Hematopoietic multipotent progenitor cell treated with erythropoietin and hydrocortisone succinate and interleukin-3 and kit ligand, for 15 days (in vitro differentiated cells): Measurements from ENCODE around the gene LBH.
"Not testable (repeated sequence)": the region's sequence is repeated elsewhere in the genome, so short reads cannot be mapped to it uniquely, and the experiment has no call there.

Experiments
- DNase-seq: peaks from one replicate; pipeline ENCODE4 v3.0.0-alpha.2; 2015; ENCODE audit warnings: low spot score

LBH gene

DNA sequence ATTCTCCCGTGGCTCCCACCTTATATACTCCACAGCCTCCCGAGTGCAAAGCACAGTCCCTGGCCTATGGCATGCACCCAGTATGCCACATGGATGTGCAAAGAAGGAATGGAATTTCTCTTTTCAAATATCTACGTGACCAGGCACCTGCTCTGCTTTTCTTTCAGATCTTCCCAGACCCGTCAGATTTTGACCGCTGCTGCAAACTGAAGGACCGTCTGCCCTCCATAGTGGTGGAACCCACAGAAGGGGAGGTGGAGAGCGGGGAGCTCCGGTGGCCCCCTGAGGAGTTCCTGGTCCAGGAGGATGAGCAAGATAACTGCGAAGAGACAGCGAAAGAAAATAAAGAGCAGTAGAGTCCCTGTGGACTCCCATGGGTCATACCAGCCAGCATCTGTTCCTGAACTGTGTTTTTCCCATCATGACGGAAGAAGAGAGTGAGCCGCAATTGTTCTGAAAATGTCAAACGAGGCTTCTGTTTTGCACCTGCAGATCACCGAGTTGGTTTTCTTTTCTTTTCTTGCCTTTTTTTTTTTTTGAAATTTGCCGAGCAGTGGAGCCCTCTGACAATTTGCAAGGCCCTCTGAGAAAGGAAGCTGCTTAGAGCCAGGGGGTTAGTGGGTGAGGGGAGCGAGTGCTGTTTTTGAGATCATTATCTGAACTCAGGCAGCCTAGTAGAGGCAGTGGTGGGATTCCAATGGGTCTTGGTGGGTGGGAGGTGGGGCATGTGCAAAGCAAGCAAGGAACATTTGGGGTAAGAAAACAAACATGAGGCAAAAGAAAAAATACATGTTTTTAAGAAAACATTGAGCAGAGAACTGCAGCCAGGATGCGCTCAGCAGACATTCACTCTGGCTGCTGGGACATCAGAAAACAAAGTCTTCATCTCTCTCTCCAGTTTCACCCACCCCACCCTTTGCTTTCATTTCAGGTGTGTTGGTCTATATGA is 26.2 kb downstream of the LBH start:
- DNase-seq, result no peak

DNA sequence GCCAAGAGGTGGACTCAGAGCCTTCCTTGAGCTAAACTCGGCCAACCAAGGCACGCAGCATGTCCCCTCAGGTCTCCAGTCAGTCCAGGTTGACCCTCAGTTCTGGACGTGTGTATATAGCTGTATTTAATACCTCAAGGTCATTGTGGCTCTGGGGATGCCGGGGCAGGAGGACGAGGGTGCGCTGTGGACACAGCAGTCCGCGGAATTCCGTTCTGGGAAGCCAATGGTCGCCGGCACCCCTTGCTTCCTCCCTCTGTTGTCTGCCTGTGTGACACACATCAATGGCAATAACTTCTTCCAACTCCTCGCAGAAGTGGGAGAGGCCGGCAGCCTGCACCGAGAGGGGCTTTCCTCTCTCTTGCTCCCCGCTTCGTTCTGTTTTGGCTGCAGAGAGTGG is 27.7 kb downstream of the LBH start:
- no peak for DNase-seq

DNA sequence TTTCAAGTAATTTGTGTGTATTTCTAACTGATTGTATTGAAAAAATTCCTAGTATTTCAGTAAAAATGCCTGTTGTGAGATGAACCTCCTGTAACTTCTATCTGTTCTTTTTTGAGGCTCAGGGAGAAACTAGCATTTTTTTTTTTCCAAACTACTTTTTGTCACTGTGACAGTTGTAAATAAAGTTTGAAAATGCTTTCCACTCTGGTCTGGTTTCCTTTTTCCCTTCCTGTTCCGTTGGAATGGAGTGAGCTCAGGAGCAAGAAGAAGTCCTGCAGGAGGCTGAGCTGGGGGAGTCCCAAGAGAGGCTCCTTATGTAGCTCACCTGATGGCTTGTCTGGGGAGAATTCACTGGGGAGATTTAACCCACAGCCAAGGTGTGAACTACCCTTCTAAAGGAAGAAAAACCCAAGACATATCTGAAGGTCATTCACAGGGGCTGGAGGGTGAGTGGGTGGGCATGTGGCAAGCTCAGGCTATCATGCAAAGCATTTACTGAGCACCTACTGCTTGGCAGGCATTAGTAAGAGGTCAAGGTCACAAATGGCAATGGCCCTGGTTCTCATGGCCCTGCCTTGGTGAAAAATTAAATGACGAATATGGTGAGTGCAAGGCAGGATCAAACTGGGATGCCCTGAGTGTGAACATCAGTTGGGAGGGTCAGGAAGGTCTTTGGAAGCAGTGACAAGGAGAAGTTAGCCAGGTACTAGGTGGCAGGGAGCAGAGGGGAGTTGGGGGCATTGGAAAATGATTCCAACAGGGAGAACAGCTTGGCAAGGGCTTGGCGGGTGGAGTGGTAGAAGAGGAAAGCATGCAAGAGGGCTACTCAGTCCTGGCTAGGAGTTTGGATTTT is 28.7 kb downstream of the LBH start:
- no peak for DNase-seq

DNA sequence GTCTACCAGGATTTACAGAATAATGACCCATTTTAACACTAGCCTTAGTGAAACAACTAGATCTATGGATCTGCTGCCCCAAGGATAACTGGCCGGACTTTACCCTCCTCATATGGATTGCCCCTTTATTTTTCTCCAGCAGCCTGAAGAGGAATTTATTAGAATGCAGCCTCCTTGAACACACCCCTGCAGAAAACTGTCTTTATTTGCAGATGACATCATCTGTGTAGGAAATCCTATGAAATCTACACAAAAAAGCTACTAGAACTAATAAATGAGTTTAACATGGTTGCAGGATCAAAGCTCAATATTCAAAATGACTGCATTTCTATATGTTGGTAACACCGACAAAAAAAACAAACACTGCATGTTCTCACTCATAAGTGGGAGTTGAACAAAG is 29.6 kb downstream of the LBH start:
- no peak for DNase-seq

DNA sequence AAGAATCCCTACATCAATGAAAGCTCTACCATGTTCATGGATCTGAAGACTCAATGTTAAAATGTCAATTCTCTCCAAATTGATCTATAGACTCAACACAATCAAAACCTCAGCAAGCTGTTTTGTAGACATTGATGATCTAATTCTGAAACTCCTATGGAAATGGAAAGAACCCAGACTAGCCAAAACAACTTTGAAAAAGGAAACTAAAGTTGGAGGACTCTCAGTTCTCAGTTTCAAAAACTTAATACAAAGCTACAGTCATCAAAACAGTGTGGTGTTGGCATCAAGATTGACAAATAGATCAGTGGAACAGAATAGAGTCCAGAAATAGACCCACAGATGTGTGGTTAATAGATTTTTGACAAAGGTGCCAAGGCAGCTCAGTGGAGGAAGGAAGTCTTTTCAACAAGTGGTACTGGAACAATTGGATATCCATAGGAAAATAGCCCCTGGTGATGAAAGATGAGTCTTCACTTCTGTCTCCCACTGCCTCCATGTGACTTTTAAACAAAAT is 30.4 kb downstream of the LBH start:
- no peak for DNase-seq

DNA sequence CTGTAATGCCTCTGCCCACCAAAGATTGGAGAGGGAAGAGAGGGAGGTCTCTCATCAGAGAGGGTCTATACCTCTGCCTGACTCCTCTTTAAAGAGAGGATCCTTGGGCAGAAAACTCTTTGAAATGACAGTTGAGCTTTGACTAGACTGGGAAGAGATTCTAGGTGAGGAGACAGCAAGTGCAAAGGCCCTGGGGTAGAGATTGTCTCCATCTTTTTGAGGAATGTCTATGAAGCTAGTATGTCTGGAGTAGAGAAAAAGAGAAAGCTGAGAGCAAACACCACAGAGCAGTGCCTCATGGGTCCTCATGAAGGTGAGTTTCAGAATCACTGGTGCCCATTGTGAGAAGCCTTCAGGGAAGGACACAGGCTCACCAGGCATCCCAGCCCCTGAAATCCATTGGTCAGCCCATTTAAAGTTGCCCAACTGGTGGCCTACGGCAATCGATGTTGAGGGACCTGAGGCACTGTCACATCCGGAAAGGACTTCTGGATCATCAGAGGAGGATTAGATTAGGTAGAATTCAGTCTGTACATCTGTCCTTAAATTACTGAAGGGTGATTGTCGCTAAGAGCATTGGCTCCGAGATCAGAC is 31.5 kb downstream of the LBH start:
- DNase-seq, result no peak

DNA sequence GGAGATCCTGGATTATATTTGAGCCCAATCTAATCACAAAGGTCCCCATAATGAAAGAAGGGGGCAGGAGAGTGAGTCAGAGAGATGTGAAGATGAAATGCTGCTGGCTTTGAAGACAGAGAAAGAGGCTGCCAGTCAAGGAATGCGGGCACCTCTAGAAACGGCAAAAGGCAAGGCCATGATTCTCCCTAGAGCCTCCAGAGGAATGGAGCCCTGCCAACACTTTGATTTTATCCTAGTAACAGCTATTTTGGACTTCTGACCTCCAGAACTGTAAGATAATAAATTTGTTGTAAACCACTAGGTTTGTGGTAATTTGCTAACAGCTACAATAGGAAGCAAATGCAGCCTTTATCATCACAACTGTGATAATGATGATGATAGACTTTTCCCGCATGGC is 32.9 kb downstream of the LBH start:
- no peak for DNase-seq

DNA sequence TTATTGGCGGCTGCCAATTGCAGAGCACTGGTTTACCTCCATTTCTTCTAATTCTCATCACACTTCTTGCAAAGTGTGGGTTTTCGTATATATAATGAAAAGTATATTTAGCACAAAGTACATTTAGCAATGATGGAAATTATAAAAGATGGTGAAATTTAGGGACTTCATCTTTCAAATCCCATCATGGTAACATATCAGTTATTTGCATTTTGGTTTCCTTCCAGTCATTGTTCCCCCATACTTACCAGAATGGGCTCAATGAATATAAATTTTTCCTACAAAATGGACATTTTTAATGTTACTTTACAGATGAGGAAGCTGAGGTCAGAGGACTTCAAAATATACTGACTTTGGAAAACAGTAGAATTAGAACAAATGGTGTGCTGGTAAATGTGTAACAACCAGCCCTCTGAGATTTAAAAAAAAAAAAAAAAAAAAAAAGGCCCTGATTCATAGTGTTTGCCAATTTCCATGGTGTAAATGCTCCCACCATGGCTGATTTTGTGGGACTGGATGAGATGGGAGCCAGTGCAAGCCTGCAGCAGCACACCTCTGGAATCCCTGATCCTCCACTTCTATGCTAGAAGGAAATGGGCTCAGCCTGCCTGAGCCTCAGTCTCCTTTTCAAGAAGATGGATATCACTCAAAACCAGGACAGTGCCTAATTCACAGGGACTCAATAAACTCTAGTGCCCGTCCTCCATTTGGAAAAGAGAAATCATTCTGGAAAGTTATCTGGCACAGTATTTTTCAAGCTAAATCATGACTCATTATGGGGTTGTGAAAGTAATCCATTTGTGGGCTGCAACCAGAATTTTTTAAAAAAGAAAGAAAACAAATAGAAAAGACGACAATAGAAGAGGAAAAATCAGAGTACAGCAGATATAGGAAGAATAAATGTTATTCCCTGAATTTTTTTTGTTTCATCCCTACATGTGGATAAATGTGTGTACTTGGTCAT is 34.0 kb downstream of the LBH start:
- no peak for DNase-seq

DNA sequence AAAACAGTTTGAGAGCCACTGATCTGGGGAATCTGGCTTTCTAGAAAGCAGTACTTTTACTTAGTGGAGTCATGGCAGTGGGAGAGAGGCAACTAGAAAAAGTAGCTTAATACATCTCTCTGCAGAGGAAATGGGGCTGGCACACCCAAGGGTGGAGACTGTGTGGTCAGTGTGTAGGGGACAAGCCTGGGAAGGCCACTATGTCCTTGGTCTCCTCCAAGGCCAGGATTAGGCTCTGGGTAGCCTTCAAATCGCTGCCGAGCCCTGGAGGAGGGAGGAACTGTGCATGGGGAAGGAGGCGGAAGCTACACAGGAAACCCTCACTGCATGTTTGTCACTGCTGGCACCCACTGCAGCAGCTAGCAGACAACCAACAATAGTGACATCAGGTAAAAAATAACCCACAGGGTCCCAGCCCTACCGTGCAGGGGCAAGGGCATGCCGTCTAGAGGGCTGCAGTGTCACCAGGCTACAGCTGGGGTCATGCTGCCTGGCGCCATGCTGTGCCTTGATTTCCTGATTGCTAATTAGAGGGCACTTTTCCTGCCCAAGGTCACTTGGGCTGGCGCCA is 34.8 kb downstream of the LBH start:
- no peak for DNase-seq

DNA sequence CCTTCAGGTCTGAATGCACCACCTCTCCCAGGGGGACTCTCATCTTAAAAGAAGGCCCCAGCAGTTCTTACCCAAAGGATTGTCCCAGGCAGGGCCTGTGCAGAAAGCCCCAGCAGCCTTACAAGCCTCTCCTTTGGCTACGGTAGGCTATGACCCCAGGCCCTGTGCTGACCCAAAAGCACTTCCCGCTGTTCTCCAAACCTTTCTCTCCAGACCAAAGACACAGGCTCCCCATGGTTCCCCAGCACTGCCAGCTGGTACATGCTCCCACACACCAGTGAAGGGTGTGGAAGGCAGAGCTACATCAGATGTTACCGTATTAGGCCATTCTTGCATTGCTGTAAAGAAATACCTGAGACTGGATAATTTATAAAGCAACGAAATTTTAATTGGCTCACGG is 35.4 kb downstream of the LBH start:
- no peak for DNase-seq

DNA sequence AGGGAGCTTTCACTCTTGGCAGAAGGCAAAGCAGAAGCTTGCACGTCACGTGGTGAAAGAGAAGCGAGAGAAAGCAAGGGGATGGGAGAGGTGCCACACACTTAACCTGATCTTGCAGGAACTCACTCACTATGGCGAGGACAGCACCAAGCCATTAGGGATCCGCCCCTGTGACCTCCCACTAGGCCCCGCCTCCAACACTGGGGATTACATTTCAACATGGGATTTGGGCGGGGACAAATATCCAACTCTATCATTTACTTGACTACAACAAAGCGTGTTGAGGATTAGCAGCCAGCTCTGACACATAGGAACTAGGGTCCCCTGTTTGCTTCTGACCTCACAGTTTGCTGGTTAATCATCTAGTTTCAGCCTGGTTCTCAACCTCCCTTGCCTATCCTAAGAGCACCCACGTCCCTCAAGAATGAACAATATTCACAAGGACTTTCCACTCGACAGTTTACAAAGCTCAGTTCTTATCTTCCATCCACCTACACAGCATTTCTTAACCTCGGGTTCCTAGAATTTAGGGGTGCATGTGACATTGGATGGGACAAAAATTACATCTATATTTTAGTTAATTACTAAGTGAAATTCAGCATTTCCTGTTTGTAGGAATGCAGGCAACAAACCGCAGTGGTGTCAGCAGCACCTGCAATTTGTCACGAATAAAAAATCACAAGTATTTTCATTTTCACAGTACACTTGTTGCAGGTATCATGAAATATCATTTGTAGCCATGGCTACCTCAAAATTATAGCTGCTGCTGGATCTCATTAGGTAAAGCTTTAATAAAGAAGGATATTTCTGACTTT is 36.0 kb downstream of the LBH start:
- peak; percentile 73 for DNase-seq

DNA sequence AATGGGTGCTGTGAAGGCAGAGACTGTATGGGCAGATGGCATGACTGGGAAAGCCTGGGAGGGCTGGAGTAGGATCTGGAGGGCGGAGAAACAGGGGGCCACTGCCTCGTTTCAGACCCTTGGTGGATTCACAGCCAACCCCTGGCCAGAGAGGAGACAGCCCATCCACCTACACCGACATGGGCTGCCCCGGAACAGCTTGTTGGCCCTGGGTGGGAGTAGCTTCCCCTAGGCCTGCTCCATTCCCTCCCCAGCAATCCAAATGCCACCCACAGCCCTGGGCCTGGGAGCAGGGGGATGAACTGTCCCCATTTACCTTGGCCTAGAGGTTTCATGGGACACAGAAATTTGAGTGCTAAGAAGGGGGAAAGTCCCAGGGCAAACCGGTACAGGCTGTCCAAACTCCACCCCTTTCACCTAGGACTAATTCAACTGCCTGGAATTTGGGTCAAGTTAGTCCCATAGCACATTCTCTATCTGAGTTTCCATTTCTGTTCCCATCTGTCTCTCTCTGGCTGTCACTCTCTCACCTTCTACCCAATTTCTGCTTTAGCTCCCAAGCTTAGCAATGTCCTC is 37.0 kb downstream of the LBH start:
- DNase-seq, result no peak

DNA sequence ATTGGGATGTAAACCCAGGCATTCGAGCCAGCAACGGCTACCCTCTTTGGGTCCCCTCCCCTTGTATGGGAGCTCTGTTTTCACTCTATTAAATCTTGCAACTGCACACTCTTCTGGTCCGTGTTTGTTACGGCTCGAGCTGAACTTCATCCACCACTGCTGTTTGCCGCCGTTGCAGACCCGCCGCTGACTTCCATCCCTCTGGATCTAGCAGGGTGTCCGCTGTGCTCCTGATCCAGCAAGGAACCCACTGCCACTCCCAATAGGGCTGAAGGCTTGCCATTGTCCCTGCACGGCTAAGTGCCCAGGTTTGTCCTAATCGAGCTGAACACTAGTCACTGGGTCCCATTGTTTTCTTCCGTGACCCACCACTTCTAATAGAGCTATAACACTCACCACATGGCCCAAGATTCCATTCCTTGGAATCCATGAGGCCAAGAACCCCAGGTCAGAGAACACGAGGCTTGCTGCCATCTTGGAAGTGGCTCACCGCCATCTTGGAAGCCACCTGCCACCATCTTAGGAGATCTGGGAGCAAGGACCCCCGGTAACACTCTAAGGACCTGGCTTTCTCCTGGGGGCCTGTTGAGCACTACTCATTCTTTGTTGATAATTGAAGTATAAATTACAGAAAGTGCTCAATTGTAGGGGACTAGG is 37.9 kb downstream of the LBH start:
- not testable (repeated sequence) for DNase-seq

DNA sequence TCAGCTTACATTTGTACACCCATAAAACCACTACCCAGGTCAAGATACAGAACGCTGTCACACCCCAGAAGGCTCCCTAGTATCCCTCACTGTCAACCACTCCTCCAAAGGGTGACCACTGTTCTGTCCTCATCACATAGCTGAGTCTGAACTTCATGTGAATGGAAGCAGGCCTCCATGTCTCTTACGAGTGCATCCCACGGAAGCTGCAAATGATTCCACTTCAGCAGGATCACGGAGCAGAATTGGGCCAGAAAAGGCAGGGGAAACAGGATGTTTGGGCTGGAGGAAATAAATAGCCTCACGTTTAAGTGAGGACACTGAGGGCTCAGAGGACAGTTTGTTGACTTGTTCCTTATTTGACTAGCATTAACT is 38.4 kb downstream of the LBH start:
- no peak for DNase-seq

DNA sequence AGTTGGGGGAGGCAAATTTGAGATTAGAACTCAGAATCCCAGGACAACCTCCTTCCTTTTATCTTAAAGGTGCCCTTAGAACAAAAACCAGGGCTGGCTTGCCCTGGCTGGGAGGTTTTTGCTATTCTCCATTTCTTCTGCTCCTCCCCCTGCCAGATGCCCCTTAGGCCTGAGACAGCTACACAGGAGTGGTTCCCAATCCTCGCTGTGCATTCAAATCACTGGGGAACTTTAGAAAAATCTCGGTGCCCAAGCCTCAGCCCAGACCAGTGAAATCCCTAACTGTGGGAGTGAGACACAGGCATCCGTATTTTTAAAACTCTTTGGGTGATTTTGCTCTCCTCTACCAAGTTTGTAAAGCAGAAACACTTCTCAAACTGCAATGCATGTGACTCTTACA is 38.8 kb downstream of the LBH start:
- DNase-seq, result no peak

DNA sequence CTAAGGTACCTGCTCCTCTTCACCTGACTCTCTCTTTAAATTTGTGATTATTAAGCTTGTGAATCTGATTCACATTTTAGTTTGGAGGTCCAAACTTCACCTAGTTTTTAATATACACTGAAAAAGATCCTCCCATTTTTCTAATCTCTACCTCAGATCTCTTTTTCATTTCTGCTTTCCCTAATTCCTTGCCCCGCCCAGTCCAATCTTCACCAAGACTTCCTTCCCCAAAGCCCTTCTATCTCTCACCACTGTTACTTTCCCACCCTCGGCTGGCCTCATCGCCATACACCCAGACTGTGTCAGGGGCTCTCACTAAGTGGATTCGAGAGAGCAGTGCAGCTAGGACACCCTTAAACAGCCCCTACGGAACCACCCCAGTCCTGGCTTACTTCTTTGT is 40.0 kb downstream of the LBH start:
- DNase-seq, result no peak

DNA sequence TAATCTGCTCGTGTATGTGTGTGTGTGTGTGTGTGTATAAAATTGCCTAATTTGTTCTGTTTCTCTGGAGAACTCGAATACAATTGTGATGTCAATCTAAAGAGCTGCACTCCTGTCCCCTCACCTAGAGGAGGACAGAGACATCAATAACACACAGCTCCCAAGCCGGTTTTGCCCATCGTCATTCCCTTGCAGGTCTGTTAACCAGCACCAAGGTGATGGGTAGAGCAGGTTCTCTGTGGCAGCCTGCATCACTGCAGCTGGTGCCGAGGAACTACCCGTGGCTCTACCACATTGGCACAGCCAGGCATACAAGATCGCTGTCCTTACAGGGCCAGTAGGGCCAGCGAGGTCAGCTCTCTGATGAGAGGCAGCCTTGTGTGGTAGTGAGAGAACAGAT is 41.0 kb downstream of the LBH start:
- no peak for DNase-seq

DNA sequence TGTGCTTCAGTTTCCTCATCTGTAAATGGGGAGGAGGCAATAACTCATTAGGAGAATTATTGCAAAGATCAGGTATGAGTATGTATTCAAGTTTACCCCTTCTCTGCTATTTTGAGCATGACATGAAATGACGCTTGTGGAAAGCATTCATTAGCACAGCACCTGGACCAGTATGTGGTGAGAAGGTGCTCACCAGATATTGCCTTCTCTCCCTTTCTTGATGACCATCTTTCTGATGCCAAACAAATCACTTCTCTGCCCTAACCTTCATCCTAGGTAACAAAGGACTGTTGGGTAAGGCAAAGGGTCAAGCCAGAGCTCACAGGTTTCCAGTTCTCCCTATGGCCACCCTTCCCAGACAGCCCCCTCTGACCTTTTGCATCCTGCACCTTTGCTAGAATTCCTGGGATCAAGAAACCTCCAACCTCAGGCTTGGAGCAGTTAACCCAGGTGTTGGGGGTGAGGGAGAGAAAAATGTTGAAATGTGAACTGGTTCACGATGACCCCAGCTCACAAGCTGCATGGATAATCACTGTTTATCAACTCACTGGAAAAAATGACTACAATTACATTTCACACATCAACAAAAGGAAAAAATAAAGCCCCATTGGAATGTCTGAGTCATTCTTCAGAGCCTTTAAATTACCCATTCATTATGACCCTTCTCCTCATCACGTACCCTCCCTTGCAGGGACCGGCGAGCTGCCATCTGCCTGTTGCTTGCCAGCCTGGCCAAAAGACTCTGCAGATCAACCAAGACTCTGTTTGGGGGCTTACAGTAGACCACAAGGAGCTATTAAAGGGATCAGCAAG is 41.6 kb downstream of the LBH start:
- no peak for DNase-seq

DNA sequence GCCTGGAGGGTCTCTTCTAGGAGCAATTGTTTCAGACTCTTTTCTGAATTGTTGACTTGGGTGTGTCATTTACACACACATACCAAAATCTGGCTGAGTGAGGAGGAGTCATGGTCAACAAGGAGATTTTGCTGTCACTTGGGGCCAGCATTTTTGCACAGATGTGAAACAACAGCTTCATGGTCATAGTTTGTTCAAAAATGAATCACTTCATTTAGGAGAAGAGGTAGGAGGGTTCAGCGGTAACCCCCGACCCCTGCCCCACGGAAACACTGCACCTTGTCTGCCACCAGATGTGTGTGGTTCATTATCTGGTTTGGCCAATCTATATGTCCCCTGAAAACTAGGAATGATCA is 42.2 kb downstream of the LBH start:
- no peak for DNase-seq
